Hematopoietic multipotent progenitor cell (in vitro differentiated cells): ENCODE results near the gene NBAS. TPM values are rescaled to one million over a fixed set of nuclear protein-coding genes. Genes with fewer than 3 reads are reported as not detected.
"Not testable (repeated sequence)": the region's sequence is repeated elsewhere in the genome, so short reads cannot be mapped to it uniquely, and the experiment has no call there.

ENCODE experiments used
- DNase-seq, 3 donors: peaks; one replicate each; pipeline ENCODE4 v3.0.0-alpha.2; 2011 to 2015; ENCODE audit warnings: low read depth in 2 of 3, low spot score in 2 of 3
- total RNA-seq: library from RNA; depleted of rRNA; stranded (reverse); fragments of >200 nt; gene quantifications from one replicate; pipeline ENCODE4 v1.2.3, GENCODE V29; 2012

NBAS gene
- total RNA-seq, 1 donor: 56.3 TPM

- no peak for DNase-seq
Measured at GRCh38 chr2:15281681-15282080, 279.5 kb downstream of the NBAS start.

- DNase-seq: no peak
Measured at GRCh38 chr2:15279201-15279876, 281.8 kb downstream of the NBAS start.

GRCh38 chr2:15278296-15278695 is 282.8 kb downstream of the NBAS start:
- DNase-seq: no peak

GRCh38 chr2:15275346-15275745 is 285.8 kb downstream of the NBAS start:
- no peak for DNase-seq

GRCh38 chr2:15273452-15273851 is 287.7 kb downstream of the NBAS start:
- DNase-seq: peak in 1 of 3 donors; percentile 5

GRCh38 chr2:15272942-15273341 is 288.2 kb downstream of the NBAS start:
- DNase-seq: no peak

GRCh38 chr2:15271941-15272542 is 289.1 kb downstream of the NBAS start:
- DNase-seq: no peak

DNA sequence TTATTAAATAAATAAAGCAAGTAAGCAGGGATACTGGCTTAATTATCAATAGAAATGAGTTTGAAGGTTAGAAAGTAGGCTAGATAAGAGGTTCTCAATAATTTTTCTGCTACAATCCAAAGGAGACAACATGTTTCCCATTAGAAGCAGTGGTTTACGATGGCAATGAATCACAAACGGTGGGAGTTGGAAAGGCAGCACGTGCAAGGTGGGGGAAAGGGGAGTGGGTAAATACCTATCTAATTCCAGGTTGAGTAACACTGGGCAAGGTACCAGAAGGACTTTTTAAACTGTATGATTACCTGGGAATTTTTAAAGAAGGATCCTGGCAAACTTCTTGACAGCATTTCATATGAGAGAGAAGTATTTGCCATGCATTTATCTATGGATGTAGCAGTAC is 289.9 kb downstream of the NBAS start:
- no peak for DNase-seq

DNA sequence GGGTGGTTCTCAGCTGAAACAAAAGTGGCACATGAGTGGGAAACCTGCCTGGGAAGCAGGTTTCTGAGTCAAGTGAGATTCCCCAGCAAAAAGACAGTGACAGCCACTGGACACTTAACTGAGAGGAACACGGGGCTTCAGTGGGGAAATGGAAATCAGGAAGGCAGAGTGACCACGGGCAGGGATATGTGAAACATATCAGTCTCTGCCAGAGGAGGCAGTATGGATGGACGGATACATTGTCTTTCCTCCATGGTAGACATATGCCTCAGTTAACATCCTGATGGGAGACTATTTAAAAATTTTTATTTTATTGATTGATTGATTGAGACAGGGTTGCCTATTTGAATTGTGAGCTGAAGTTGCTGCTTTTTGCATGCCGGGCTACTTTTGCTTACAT is 292.1 kb downstream of the NBAS start:
- no peak for DNase-seq

GRCh38 chr2:15265889-15266288 is 295.2 kb downstream of the NBAS start:
- no peak for DNase-seq

- no peak for DNase-seq
Measured at GRCh38 chr2:15263976-15264685, 297.0 kb downstream of the NBAS start.

- no peak for DNase-seq
Measured at GRCh38 chr2:15262792-15263191, 298.3 kb downstream of the NBAS start.

GRCh38 chr2:15260835-15261234 is 300.3 kb downstream of the NBAS start:
- no peak for DNase-seq

DNA sequence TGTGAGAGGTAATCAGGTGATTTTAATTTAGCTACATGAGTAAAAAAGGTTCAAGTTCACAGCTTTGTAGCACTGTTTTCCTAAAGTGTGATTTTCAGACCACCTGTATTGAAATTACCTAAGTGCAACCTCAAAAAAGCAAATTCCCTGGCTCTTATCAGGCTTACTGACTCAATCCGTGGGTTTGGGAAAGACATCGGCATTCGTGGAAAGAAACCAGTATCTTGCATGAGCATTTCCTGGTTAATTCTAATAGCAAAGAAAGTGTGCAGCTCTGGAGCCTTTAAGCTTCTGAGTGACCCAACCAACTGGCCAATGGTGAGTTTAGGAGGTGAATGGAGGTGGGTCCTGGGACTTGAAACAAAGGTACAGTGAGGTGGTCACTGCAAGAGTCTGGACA is 300.9 kb downstream of the NBAS start:
- DNase-seq: no peak

DNA sequence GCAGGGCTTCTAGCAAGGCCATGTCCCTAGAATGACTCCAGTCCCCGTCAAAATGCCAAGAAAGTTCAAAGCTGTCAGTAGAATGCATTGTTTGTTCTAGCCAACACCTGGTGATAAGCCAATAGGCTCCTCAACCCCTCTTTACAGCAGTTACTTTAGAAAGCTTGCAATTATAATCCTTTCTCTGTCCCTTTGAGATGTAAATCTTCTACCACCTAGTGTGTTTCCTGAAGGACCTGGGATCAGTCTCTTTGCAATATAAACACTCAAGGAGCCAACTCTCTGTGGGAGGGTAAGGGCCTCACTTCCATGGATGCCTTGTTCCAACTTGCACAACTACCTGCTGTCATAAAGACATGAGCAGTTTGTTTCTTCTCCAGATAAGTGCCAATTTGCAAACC is 301.8 kb downstream of the NBAS start:
- no peak for DNase-seq

- DNase-seq: not testable (repeated sequence)
Measured at GRCh38 chr2:15258385-15258784, 302.7 kb downstream of the NBAS start.

GRCh38 chr2:15253835-15254286 is 307.3 kb downstream of the NBAS start:
- peak in 2 of 3 donors; percentile 13 to 29 for DNase-seq

- DNase-seq: no peak
Measured at GRCh38 chr2:15253247-15253646, 307.9 kb downstream of the NBAS start.

DNA sequence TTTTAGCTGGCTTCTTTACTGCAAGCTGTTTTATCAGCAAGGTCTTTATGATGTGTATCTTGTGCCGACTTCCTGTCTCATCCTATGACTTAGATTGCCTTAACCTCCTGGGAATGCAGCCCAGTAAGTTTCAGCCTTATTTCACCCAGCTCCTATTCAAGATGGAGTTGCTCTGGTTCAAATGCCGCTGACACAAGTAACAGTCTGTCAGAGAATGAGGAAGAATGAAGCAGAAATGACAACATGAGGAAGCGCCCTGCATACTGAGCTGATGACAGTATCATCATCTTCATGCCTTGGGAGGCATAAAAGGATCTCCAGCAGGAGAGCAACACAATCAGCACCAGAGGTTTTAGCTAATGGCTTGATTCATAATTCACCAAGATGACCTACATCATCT is 309.4 kb downstream of the NBAS start:
- DNase-seq: no peak

DNA sequence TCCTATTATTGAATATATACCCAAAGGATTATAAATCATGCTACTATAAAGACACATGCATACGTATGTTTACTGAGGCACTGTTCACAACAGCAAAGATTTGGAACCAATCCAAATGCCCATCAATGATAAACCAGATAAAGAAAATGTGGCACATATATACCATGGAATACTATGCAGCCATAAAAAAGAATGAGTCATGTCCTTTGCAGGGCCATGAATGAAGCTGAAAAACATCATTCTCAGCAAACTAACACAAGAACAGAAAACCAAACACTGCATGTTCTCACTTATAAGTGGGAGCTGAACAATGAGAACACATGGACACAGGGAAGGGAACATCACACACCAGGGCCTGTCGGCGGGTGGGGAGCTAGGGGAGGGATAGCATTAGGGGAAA is 310.2 kb downstream of the NBAS start:
- DNase-seq: not testable (repeated sequence)

GRCh38 chr2:15246870-15247269 is 314.3 kb downstream of the NBAS start:
- DNase-seq: no peak

DNA sequence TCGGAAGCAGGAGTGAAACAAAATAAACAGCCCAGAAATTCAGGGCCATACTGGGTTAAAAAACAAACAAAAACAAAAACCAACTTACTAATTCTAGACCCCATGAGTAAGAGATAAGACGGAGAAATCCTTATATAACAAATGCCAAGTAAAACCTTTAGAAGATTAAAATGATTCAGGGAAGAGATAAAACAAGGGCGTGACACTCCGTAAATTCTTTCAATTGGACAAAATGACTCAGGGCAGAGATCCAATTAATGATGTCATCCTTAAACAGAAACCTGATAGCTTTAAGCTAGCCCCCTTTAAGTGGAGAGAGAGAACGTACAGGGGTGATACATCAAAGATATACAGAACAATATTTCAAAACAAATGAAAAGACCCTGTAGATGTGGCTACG is 317.4 kb downstream of the NBAS start:
- DNase-seq: no peak
